Measurements from ENCODE around the gene ERLEC1. TPM values are rescaled to one million over a fixed set of nuclear protein-coding genes. Genes with fewer than 3 reads are reported as not detected.

Gene ERLEC1
- polyA plus RNA-seq, 1 donor from 2014 or later: 88.6 TPM

GRCh38 chr2:53793261-53793660, 6.4 kb downstream of the ERLEC1 start:
- H3K9me3 ChIP-seq (ENCODE audit: low read length): no peaks in the 10 kb centered on the region
- H2AFZ ChIP-seq (ENCODE audit: low read depth, low read length): no peak overlapping the region
- no peaks in the 10 kb centered on the region for H3K27me3 ChIP-seq (ENCODE audit: insufficient read depth, low read depth, low read length)
- H3K79me2 ChIP-seq (replicated peaks; ENCODE audit: insufficient read depth, low read length): peaks cover 13% of the 10 kb centered on the region
- no peaks in the 10 kb centered on the region for H3K9me2 ChIP-seq (ENCODE audit: insufficient read depth, low read length)
- no peak overlapping the region for H3K27ac ChIP-seq (ENCODE audit: low read length)
- no peaks in the 10 kb centered on the region for H3F3A ChIP-seq (ENCODE audit: insufficient read depth, low read length, poor library complexity, severe bottlenecking)
- TF ChIP-seq CTCF (IDR thresholded peaks at IDR 0.05; ENCODE audit: poor library complexity, severe bottlenecking) (no peak), REST (IDR thresholded peaks at IDR 0.05; ENCODE audit: borderline replicate concordance) (no peak), TAF1 (IDR thresholded peaks at IDR 0.05; ENCODE audit: low read depth) (no peak), MXI1 (conservative IDR thresholded peaks at IDR 0.05; ENCODE audit: poor library complexity, severe bottlenecking) (no peak), SMC3 (conservative IDR thresholded peaks at IDR 0.05; ENCODE audit: poor library complexity) (no peak), RAD21 (conservative IDR thresholded peaks at IDR 0.05) (no peak), POLR2AphosphoS5 (IDR thresholded peaks at IDR 0.05) (no peak), EZH2 (IDR thresholded peaks at IDR 0.05; ENCODE audit: borderline replicate concordance, insufficient read depth, low read length, poor library complexity, severe bottlenecking) (no peak), EP300 (conservative IDR thresholded peaks at IDR 0.05; ENCODE audit: poor library complexity, severe bottlenecking) (no peak)
- no peak overlapping the region for H3K9ac ChIP-seq (ENCODE audit: low read length)
- no peaks in the 10 kb centered on the region for H4K20me1 ChIP-seq (ENCODE audit: insufficient read depth)
- H3K36me3 ChIP-seq (ENCODE audit: insufficient read depth, low read length): no peaks in the 10 kb centered on the region
- no peak overlapping the region for H3K4me2 ChIP-seq (ENCODE audit: low read length)
- no peak overlapping the region for H3K4me3 ChIP-seq (ENCODE audit: low read length)

GRCh38 chr2:53793821-53794220, 7.0 kb downstream of the ERLEC1 start:
- Histone ChIP-seq H3K4me2 (ENCODE audit: low read length) (no peak overlapping the region), H3K9me3 (ENCODE audit: low read length) (no peaks in the 10 kb centered on the region), H3K79me2 (replicated peaks; ENCODE audit: insufficient read depth, low read length) (peaks cover 7% of the 10 kb centered on the region), H3K27me3 (ENCODE audit: insufficient read depth, low read depth, low read length) (no peaks in the 10 kb centered on the region), H3K9me2 (ENCODE audit: insufficient read depth, low read length) (no peaks in the 10 kb centered on the region), H3K9ac (ENCODE audit: low read length) (no peak overlapping the region), H3K4me3 (ENCODE audit: low read length) (no peak overlapping the region), H3F3A (ENCODE audit: insufficient read depth, low read length, poor library complexity, severe bottlenecking) (no peaks in the 10 kb centered on the region), H2AFZ (ENCODE audit: low read depth, low read length) (no peak overlapping the region), H3K36me3 (ENCODE audit: insufficient read depth, low read length) (no peaks in the 10 kb centered on the region), H3K27ac (ENCODE audit: low read length) (no peak overlapping the region), H4K20me1 (ENCODE audit: insufficient read depth) (no peaks in the 10 kb centered on the region)
- no peak for TF ChIP-seq RAD21 (conservative IDR thresholded peaks at IDR 0.05)
- TF ChIP-seq CTCF (IDR thresholded peaks at IDR 0.05; ENCODE audit: poor library complexity, severe bottlenecking): no peak
- TF ChIP-seq EP300 (conservative IDR thresholded peaks at IDR 0.05; ENCODE audit: poor library complexity, severe bottlenecking): no peak
- no peak for TF ChIP-seq TAF1 (IDR thresholded peaks at IDR 0.05; ENCODE audit: low read depth)
- TF ChIP-seq REST (IDR thresholded peaks at IDR 0.05; ENCODE audit: borderline replicate concordance): no peak
- TF ChIP-seq EZH2 (IDR thresholded peaks at IDR 0.05; ENCODE audit: borderline replicate concordance, insufficient read depth, low read length, poor library complexity, severe bottlenecking): no peak
- no peak for TF ChIP-seq SMC3 (conservative IDR thresholded peaks at IDR 0.05; ENCODE audit: poor library complexity)
- TF ChIP-seq POLR2AphosphoS5 (IDR thresholded peaks at IDR 0.05): no peak
- TF ChIP-seq MXI1 (conservative IDR thresholded peaks at IDR 0.05; ENCODE audit: poor library complexity, severe bottlenecking): no peak

Data from neural cell (in vitro differentiated cells).